Neutrophil (primary cell): ENCODE measurements around the gene CHPF.
A peak's percentile ranks its signal among the peaks of the same experiment; 100 is the strongest.

Experiments used
- H3K27ac ChIP-seq: fragments of 200-600 bp; sonication (generic); 2 replicates; pipeline ENCODE4 v1.5.1; 2016; ENCODE audit warnings: mild to moderate bottlenecking, moderate library complexity
- H3K27me3 ChIP-seq: fragments of 200-600 bp; sonication (generic); 2 replicates; pipeline ENCODE4 v1.6.0; 2016; ENCODE audit warnings: mild to moderate bottlenecking
- H3K36me3 ChIP-seq: fragments of 200-600 bp; sonication (generic); 2 replicates; pipeline ENCODE4 v1.5.1; 2017
- H3K4me1 ChIP-seq, 2 experiments: fragments of 200-600 bp in 1 of 2; sonication (generic) in 1 of 2; 1 replicate in 1 of 2; 2 replicates in 1 of 2; pipeline versions ENCODE4 v1.5.1 to v1.6.1; 2013 to 2016; ENCODE audit warnings: low read depth in 1 of 2, low read length in 1 of 2, mild to moderate bottlenecking in 1 of 2, moderate library complexity in 1 of 2; ENCODE audit not compliant: control insufficient read depth in 1 of 2, insufficient read depth in 1 of 2
- H3K4me3 ChIP-seq, 2 experiments: fragments of 200-600 bp in 1 of 2; sonication (generic) in 1 of 2; 1 replicate in 1 of 2; 2 replicates in 1 of 2; pipeline ENCODE4 v1.5.1; 2013 to 2016; ENCODE audit warnings: low read depth in 1 of 2, low read length in 1 of 2, mild to moderate bottlenecking in 1 of 2, moderate library complexity in 1 of 2
- H3K9me3 ChIP-seq: fragments of 200-600 bp; sonication (generic); 2 replicates; pipeline ENCODE4 v1.5.1; 2016
- TF ChIP-seq, protein P1 (sequence below): fragments of 200-600 bp; sonication (generic); IDR thresholded peaks from 2 replicates; pipeline ENCODE4 v1.5.1; 2016; ENCODE audit warnings: antibody characterized with exemption

CHPF gene

GRCh38 chr2:219552382-219553167 lies 9.0 kb upstream of the CHPF start:
- Histone ChIP-seq H3K9me3 (no peaks in the 10 kb centered on the region), H3K27me3 (peaks cover 88% of the 10 kb centered on the region), H3K4me1 (peaks cover 9 to 16% of the 10 kb centered on the region in 2 experiments), H3K27ac (no peak overlapping the region), H3K4me3 (peak overlapping the region; percentile 51 to 61), H3K36me3 (no peaks in the 10 kb centered on the region)
- TF ChIP-seq, protein P1, sequence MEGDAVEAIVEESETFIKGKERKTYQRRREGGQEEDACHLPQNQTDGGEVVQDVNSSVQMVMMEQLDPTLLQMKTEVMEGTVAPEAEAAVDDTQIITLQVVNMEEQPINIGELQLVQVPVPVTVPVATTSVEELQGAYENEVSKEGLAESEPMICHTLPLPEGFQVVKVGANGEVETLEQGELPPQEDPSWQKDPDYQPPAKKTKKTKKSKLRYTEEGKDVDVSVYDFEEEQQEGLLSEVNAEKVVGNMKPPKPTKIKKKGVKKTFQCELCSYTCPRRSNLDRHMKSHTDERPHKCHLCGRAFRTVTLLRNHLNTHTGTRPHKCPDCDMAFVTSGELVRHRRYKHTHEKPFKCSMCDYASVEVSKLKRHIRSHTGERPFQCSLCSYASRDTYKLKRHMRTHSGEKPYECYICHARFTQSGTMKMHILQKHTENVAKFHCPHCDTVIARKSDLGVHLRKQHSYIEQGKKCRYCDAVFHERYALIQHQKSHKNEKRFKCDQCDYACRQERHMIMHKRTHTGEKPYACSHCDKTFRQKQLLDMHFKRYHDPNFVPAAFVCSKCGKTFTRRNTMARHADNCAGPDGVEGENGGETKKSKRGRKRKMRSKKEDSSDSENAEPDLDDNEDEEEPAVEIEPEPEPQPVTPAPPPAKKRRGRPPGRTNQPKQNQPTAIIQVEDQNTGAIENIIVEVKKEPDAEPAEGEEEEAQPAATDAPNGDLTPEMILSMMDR: no peak

- TF ChIP-seq, protein P1: no peak
- Histone ChIP-seq H3K27ac (no peak overlapping the region), H3K36me3 (no peaks in the 10 kb centered on the region), H3K27me3 (peaks cover 96% of the 10 kb centered on the region), H3K4me3 (peak overlapping the region; percentile 51 to 61), H3K9me3 (no peaks in the 10 kb centered on the region), H3K4me1 (peaks cover 9 to 16% of the 10 kb centered on the region in 2 experiments)
These were observed 8.1 kb upstream of the CHPF start for GRCh38 chr2:219551441-219552381.

- Histone ChIP-seq H3K4me3 (no peak overlapping the region), H3K36me3 (no peaks in the 10 kb centered on the region), H3K4me1 (peaks cover 9 to 16% of the 10 kb centered on the region in 2 experiments), H3K27ac (no peak overlapping the region), H3K9me3 (no peaks in the 10 kb centered on the region), H3K27me3 (peaks cover 100% of the 10 kb centered on the region)
- TF ChIP-seq, protein P1: no peak
These were observed 6.0 kb upstream of the CHPF start for GRCh38 chr2:219549619-219550018.

DNA sequence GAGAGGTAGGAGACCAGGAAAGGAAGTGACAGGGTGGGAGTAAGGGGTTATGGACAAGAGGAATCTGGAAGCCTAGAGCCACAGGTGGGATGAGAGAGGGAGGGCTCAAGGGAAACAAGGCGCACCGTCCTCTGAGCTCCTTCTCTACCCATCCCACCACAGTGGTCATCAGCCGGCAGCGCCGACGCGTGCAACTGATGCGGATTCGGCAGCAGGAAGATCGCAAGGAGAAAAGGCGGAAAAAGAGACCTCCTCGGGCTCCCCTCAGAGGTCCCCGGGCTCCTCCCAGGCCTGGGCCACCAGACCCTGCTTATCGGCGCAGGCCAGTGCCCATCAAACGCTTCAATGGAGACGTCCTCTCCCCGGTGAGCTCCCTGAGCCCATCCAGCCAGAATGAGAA lies 5.4 kb upstream of the CHPF start:
- Histone ChIP-seq H3K27ac (no peak overlapping the region), H3K4me1 (peaks cover 12 to 19% of the 10 kb centered on the region in 2 experiments), H3K36me3 (no peaks in the 10 kb centered on the region), H3K4me3 (no peak overlapping the region), H3K27me3 (peaks cover 100% of the 10 kb centered on the region), H3K9me3 (no peaks in the 10 kb centered on the region)
- TF ChIP-seq, protein P1: no peak

- peaks cover 100% of the 10 kb centered on the region for H3K27me3 ChIP-seq
- H3K9me3 ChIP-seq: no peaks in the 10 kb centered on the region
- TF ChIP-seq, protein P1: no peak
- no peak overlapping the region for H3K4me3 ChIP-seq
- no peaks in the 10 kb centered on the region for H3K36me3 ChIP-seq
- H3K4me1 ChIP-seq: peaks cover 20 to 28% of the 10 kb centered on the region in 2 experiments
- H3K27ac ChIP-seq: no peak overlapping the region
These were observed 4.0 kb upstream of the CHPF start for GRCh38 chr2:219547621-219548020.
